ENCODE measurements around the gene APOF. TPM values are rescaled to one million over a fixed set of nuclear protein-coding genes. Genes with fewer than 3 reads are reported as not detected.
"Not testable (repeated sequence)": the region's sequence is repeated elsewhere in the genome, so short reads cannot be mapped to it uniquely, and the experiment has no call there.

APOF gene
- not detected in 2 replicates for total RNA-seq (ENCODE audit: low replicate concordance)
- long read RNA-seq = 0 reads

GRCh38 chr12:56362130-56363059, at the start of gene APOF:
TSS of gene APOF (minus strand) at chr12:56362857. CDS start at chr12:56362745, 112 bp downstream.
- no peaks in the 10 kb centered on the region for H3K27me3 Mint-ChIP-seq
- H3K9me3 Mint-ChIP-seq = no peaks in the 10 kb centered on the region
- peaks cover 8% of the 10 kb centered on the region for H3K4me1 Mint-ChIP-seq (ENCODE audit: unreplicated experiment)
- no peak for DNase-seq (ENCODE audit: extremely low spot score, unreplicated experiment)
- no peaks in the 10 kb centered on the region for H3K36me3 Mint-ChIP-seq
- peak within 1 kb of the TSS; percentile 99 for H3K27ac Mint-ChIP-seq
- TF ChIP-seq CTCF (conservative IDR thresholded peaks at IDR 0.05) = no peak
- peak within 1 kb of the TSS; percentile 99 for H3K4me3 Mint-ChIP-seq

- no peak for DNase-seq (ENCODE audit: extremely low spot score, unreplicated experiment)
- Mint-ChIP-seq H3K4me1 (ENCODE audit: unreplicated experiment) (no peaks in the 10 kb centered on the region), H3K9me3 (no peaks in the 10 kb centered on the region), H3K36me3 (no peaks in the 10 kb centered on the region), H3K4me3 (no peak overlapping the region), H3K27ac (no peak overlapping the region), H3K27me3 (no peaks in the 10 kb centered on the region)
- no peak for TF ChIP-seq CTCF (conservative IDR thresholded peaks at IDR 0.05)
Measured at GRCh38 chr12:56411781-56412639, 49.4 kb upstream of the APOF start.

- Mint-ChIP-seq H3K9me3 (no peaks in the 10 kb centered on the region), H3K4me3 (no peak overlapping the region), H3K27me3 (no peaks in the 10 kb centered on the region), H3K4me1 (ENCODE audit: unreplicated experiment) (no peaks in the 10 kb centered on the region), H3K27ac (no peak overlapping the region), H3K36me3 (no peaks in the 10 kb centered on the region)
- DNase-seq (ENCODE audit: extremely low spot score, unreplicated experiment) = no peak
- TF ChIP-seq CTCF (conservative IDR thresholded peaks at IDR 0.05) = no peak
Measured at GRCh38 chr12:56410768-56411167, 48.1 kb upstream of the APOF start.

- no peak for TF ChIP-seq CTCF (conservative IDR thresholded peaks at IDR 0.05)
- Mint-ChIP-seq H3K4me1 (ENCODE audit: unreplicated experiment) (no peaks in the 10 kb centered on the region), H3K36me3 (no peaks in the 10 kb centered on the region), H3K27ac (no peak overlapping the region), H3K4me3 (no peak overlapping the region), H3K9me3 (no peaks in the 10 kb centered on the region), H3K27me3 (no peaks in the 10 kb centered on the region)
- DNase-seq (ENCODE audit: extremely low spot score, unreplicated experiment) = no peak
Measured at GRCh38 chr12:56408799-56409417, 46.3 kb upstream of the APOF start.

GRCh38 chr12:56404227-56404626, 41.6 kb upstream of the APOF start:
- not testable (repeated sequence) for H3K4me1 Mint-ChIP-seq (ENCODE audit: unreplicated experiment); H3K9me3 Mint-ChIP-seq; H3K36me3 Mint-ChIP-seq; H3K27ac Mint-ChIP-seq; H3K27me3 Mint-ChIP-seq; DNase-seq (ENCODE audit: extremely low spot score, unreplicated experiment); H3K4me3 Mint-ChIP-seq

GRCh38 chr12:56401612-56402011, 39.0 kb upstream of the APOF start:
- H3K27ac Mint-ChIP-seq; H3K36me3 Mint-ChIP-seq; H3K27me3 Mint-ChIP-seq; H3K4me3 Mint-ChIP-seq; H3K9me3 Mint-ChIP-seq; H3K4me1 Mint-ChIP-seq (ENCODE audit: unreplicated experiment); DNase-seq (ENCODE audit: extremely low spot score, unreplicated experiment): not testable (repeated sequence)

- not testable (repeated sequence) for H3K27ac Mint-ChIP-seq; H3K4me1 Mint-ChIP-seq (ENCODE audit: unreplicated experiment); H3K27me3 Mint-ChIP-seq; H3K4me3 Mint-ChIP-seq; H3K9me3 Mint-ChIP-seq; DNase-seq (ENCODE audit: extremely low spot score, unreplicated experiment); H3K36me3 Mint-ChIP-seq
Measured at GRCh38 chr12:56401125-56401524, 38.5 kb upstream of the APOF start.

GRCh38 chr12:56399466-56399865, 36.8 kb upstream of the APOF start:
- not testable (repeated sequence) for H3K4me3 Mint-ChIP-seq; H3K9me3 Mint-ChIP-seq; DNase-seq (ENCODE audit: extremely low spot score, unreplicated experiment); H3K27ac Mint-ChIP-seq; H3K4me1 Mint-ChIP-seq (ENCODE audit: unreplicated experiment); H3K27me3 Mint-ChIP-seq; H3K36me3 Mint-ChIP-seq

Data from type B pancreatic cell (in vitro differentiated cells).